ENCODE data around the gene CA14. TPM values are rescaled to one million over a fixed set of nuclear protein-coding genes. Genes with fewer than 3 reads are reported as not detected.

The CA14 gene
- total RNA-seq, 2 experiments from 2014 or later, result not detected

DNA sequence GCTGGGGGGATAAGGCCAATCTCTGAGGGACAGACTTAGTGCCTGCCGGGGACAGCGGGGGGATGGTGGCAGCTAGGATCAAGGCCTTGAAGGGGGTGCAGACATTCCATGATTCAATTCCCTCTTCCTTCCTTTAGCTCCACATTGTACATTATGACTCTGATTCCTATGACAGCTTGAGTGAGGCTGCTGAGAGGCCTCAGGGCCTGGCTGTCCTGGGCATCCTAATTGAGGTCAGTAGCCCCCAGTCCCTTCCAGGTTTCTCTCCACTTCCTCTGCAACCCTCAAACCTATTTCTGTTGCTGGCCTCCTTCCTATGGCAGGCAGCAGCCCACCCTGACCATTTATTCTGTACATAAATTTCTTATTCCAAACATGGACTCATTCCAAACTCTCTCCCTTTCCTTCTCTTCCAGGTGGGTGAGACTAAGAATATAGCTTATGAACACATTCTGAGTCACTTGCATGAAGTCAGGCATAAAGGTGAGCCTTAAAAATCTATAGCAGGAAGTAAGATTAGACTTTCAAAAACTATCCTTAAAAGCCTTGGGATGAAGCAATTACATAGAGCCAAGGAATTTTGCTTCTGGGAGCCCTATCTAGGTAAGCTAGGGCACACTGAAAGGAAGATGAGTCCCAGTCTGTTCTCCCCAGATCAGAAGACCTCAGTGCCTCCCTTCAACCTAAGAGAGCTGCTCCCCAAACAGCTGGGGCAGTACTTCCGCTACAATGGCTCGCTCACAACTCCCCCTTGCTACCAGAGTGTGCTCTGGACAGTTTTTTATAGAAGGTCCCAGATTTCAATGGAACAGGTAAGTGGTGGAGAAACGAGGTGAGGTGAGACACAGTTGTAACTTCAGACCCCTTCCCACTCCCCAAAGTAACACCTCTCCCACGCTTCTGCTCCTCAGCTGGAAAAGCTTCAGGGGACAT, 5.1 kb downstream of the CA14 start:
- DNase-seq, result no peak
- Histone ChIP-seq H3K36me3 (ENCODE audit: insufficient read depth, low read length) (peaks cover 31% of the 10 kb centered on the region), H3K9me3 (ENCODE audit: control insufficient read depth in 1 of 2, insufficient read depth in 1 of 2, low read length in 2 of 2) (no peaks in the 10 kb centered on the region), H3K4me3 (ENCODE audit: low read length) (no peak overlapping the region), H3K4me1 (ENCODE audit: insufficient read depth, low read length) (peaks cover 9% of the 10 kb centered on the region), H3K27me3 (ENCODE audit: control insufficient read depth in 1 of 2, insufficient read depth in 2 of 2, low read length in 2 of 2) (peaks cover 10 to 12% of the 10 kb centered on the region in 2 experiments), H3K27ac (ENCODE audit: low read depth in 1 of 2, low read length in 2 of 2) (no peak overlapping the region)
- ChIA-PET CTCF (interaction anchor here (0.6 to 1.3 kb wide), 2 partner anchors 19 to 29 kb away, joined by 3 read pairs; no protein-coding TSS in a partner anchor), POLR2A (interaction anchor here (0.7 to 1.8 kb wide), 4 partner anchors 10 to 1213 kb away, joined by 3 to 5 read pairs (median 3); no protein-coding TSS in a partner anchor)
- intact Hi-C loops (cut with DNase I, micrococcal nuclease), result no loop called here
- H3K36me3 Mint-ChIP-seq (ENCODE audit: low read depth), result peaks cover 31% of the 10 kb centered on the region
- H3K27me3 Mint-ChIP-seq, result peaks cover 17% of the 10 kb centered on the region
- peaks cover 19% of the 10 kb centered on the region for H3K4me1 Mint-ChIP-seq (ENCODE audit: low read depth)
- no peak overlapping the region for H3K27ac Mint-ChIP-seq
- H3K4me3 Mint-ChIP-seq, result no peak overlapping the region
- no peaks in the 10 kb centered on the region for H3K9me3 Mint-ChIP-seq
- no peak for ATAC-seq (ENCODE audit: poor library complexity)
- TF ChIP-seq, protein P1, sequence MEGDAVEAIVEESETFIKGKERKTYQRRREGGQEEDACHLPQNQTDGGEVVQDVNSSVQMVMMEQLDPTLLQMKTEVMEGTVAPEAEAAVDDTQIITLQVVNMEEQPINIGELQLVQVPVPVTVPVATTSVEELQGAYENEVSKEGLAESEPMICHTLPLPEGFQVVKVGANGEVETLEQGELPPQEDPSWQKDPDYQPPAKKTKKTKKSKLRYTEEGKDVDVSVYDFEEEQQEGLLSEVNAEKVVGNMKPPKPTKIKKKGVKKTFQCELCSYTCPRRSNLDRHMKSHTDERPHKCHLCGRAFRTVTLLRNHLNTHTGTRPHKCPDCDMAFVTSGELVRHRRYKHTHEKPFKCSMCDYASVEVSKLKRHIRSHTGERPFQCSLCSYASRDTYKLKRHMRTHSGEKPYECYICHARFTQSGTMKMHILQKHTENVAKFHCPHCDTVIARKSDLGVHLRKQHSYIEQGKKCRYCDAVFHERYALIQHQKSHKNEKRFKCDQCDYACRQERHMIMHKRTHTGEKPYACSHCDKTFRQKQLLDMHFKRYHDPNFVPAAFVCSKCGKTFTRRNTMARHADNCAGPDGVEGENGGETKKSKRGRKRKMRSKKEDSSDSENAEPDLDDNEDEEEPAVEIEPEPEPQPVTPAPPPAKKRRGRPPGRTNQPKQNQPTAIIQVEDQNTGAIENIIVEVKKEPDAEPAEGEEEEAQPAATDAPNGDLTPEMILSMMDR (IDR thresholded peaks at IDR 0.05), result no peak

DNA sequence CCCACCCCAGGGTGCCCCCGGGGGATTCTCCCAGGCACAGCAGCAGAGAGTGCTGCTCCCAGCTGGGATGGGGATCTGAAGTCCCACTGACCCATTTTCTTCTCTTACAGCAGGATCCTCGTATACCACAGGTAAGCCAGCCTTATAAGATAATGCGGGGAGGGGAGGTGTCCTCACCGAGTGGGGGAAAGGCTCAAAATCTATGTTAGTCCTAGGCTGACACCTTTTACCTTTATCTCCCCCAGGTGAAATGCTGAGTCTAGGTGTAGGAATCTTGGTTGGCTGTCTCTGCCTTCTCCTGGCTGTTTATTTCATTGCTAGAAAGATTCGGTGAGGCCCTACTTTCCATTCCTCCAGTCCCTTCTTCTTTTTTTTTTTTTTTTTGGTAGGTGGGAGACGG, 6.0 kb downstream of the CA14 start:
- H3K4me3 ChIP-seq (ENCODE audit: low read length), result no peak overlapping the region
- no peaks in the 10 kb centered on the region for H3K9me3 ChIP-seq (ENCODE audit: control insufficient read depth in 1 of 2, insufficient read depth in 1 of 2, low read length in 2 of 2)
- Mint-ChIP-seq H3K4me1 (ENCODE audit: low read depth) (peaks cover 28% of the 10 kb centered on the region), H3K9me3 (no peaks in the 10 kb centered on the region), H3K36me3 (ENCODE audit: low read depth) (peaks cover 40% of the 10 kb centered on the region), H3K27ac (no peak overlapping the region), H3K27me3 (peaks cover 9% of the 10 kb centered on the region), H3K4me3 (no peak overlapping the region)
- DNase-seq, result no peak
- H3K27me3 ChIP-seq (ENCODE audit: control insufficient read depth in 1 of 2, insufficient read depth in 2 of 2, low read length in 2 of 2), result peaks cover 4 to 7% of the 10 kb centered on the region in 2 experiments
- no peak for ATAC-seq (ENCODE audit: poor library complexity)
- peaks cover 31% of the 10 kb centered on the region for H3K36me3 ChIP-seq (ENCODE audit: insufficient read depth, low read length)
- H3K4me1 ChIP-seq (ENCODE audit: insufficient read depth, low read length), result peaks cover 18% of the 10 kb centered on the region
- ChIA-PET CTCF (no interaction called here), POLR2A (interaction anchor here (1.2 kb wide), 1 partner anchor 11 kb away, joined by 3 read pairs; no protein-coding TSS in a partner anchor)
- intact Hi-C loops (cut with DNase I, micrococcal nuclease), result no loop called here
- no peak overlapping the region for H3K27ac ChIP-seq (ENCODE audit: low read depth in 1 of 2, low read length in 2 of 2)
- TF ChIP-seq, protein P1 (IDR thresholded peaks at IDR 0.05), result no peak

DNA sequence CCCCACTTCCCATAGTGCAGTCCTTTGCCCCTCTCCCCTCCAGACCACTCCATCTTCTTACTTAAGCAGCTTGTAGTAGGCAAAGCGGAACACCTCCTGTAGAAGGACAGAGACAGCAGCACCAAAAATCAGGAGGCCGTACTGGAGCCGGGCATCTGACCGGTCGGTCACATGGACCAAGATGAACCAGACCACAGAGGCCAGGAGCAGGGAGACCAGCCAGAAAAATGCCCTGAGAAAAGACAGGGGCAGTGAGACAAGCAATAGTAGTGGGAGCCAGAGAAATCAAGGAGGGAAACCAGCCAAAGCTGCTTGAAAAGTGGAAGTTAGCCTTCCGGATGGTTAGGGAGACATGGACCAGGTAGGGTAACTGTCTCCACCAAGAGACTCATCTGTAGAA, 10.3 kb downstream of the CA14 start:
- intact Hi-C loops (cut with DNase I, micrococcal nuclease), result loop anchor here (1.0 to 2.0 kb wide), 5 partner anchors 13 to 53 kb away; partner anchors contain the start of genes ANP32E (in 1 of the 2), CIART (in 1 of the 2), MRPS21 (in 1 of the 2) and PRPF3 (in 1 of the 2)
- Histone ChIP-seq H3K9me3 (ENCODE audit: control insufficient read depth in 1 of 2, insufficient read depth in 1 of 2, low read length in 2 of 2) (no peaks in the 10 kb centered on the region), H3K27me3 (ENCODE audit: control insufficient read depth in 1 of 2, insufficient read depth in 2 of 2, low read length in 2 of 2) (no peaks in the 10 kb centered on the region), H3K4me1 (ENCODE audit: insufficient read depth, low read length) (peaks cover 29% of the 10 kb centered on the region), H3K36me3 (ENCODE audit: insufficient read depth, low read length) (peaks cover 31% of the 10 kb centered on the region), H3K27ac (ENCODE audit: low read depth in 1 of 2, low read length in 2 of 2) (peak overlapping the region; percentile 91 to 96), H3K4me3 (ENCODE audit: low read length) (peak overlapping the region; percentile 95)
- H3K36me3 Mint-ChIP-seq (ENCODE audit: low read depth), result peaks cover 50% of the 10 kb centered on the region
- ATAC-seq (ENCODE audit: poor library complexity) (no peak), DNase-seq (no peak)
- H3K9me3 Mint-ChIP-seq, result no peaks in the 10 kb centered on the region
- ChIA-PET CTCF (interaction anchor here (1.5 to 3.1 kb wide), 2 partner anchors 12 to 19 kb away, joined by 4 to 18 read pairs; no protein-coding TSS in a partner anchor), POLR2A (interaction anchor here (1.5 to 2.2 kb wide), 3 partner anchors 12 to 381 kb away, joined by 7 to 26 read pairs (median 12); partner anchors contain the start of gene RPRD2)
- H3K4me1 Mint-ChIP-seq (ENCODE audit: low read depth), result peaks cover 38% of the 10 kb centered on the region
- no peaks in the 10 kb centered on the region for H3K27me3 Mint-ChIP-seq
- H3K27ac Mint-ChIP-seq, result peak overlapping the region; percentile 91
- peak overlapping the region; percentile 99 for H3K4me3 Mint-ChIP-seq
- TF ChIP-seq, protein P1 (IDR thresholded peaks at IDR 0.05), result no peak

Measured in CD4-positive, alpha-beta T cell (primary cell).